ENCODE results near the gene EFHD1.

DNA sequence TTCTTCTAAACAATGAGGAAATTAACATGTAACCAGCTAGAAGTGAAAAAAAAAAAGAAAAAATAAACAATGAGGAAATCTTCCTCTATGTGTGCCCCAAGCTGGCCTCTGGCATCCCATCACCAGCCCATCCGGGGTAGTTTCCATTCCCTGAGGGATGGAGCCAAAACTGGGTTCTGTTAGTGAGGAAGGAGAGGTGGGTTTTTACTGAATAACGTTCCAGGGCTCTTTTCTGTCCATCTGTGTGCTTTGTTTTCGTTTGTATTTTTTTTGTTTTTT, 9.7 kb downstream of the EFHD1 start:
- TF ChIP-seq, protein P1, sequence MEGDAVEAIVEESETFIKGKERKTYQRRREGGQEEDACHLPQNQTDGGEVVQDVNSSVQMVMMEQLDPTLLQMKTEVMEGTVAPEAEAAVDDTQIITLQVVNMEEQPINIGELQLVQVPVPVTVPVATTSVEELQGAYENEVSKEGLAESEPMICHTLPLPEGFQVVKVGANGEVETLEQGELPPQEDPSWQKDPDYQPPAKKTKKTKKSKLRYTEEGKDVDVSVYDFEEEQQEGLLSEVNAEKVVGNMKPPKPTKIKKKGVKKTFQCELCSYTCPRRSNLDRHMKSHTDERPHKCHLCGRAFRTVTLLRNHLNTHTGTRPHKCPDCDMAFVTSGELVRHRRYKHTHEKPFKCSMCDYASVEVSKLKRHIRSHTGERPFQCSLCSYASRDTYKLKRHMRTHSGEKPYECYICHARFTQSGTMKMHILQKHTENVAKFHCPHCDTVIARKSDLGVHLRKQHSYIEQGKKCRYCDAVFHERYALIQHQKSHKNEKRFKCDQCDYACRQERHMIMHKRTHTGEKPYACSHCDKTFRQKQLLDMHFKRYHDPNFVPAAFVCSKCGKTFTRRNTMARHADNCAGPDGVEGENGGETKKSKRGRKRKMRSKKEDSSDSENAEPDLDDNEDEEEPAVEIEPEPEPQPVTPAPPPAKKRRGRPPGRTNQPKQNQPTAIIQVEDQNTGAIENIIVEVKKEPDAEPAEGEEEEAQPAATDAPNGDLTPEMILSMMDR (IDR thresholded peaks at IDR 0.05): no peak
- TF ChIP-seq SIN3A (IDR thresholded peaks at IDR 0.05; ENCODE audit: borderline replicate concordance, insufficient read depth, low read depth, low read length) (no peak), POLR2AphosphoS5 (IDR thresholded peaks at IDR 0.05; ENCODE audit: low read depth, low read length) (no peak)
- TF ChIP-seq, protein P2, sequence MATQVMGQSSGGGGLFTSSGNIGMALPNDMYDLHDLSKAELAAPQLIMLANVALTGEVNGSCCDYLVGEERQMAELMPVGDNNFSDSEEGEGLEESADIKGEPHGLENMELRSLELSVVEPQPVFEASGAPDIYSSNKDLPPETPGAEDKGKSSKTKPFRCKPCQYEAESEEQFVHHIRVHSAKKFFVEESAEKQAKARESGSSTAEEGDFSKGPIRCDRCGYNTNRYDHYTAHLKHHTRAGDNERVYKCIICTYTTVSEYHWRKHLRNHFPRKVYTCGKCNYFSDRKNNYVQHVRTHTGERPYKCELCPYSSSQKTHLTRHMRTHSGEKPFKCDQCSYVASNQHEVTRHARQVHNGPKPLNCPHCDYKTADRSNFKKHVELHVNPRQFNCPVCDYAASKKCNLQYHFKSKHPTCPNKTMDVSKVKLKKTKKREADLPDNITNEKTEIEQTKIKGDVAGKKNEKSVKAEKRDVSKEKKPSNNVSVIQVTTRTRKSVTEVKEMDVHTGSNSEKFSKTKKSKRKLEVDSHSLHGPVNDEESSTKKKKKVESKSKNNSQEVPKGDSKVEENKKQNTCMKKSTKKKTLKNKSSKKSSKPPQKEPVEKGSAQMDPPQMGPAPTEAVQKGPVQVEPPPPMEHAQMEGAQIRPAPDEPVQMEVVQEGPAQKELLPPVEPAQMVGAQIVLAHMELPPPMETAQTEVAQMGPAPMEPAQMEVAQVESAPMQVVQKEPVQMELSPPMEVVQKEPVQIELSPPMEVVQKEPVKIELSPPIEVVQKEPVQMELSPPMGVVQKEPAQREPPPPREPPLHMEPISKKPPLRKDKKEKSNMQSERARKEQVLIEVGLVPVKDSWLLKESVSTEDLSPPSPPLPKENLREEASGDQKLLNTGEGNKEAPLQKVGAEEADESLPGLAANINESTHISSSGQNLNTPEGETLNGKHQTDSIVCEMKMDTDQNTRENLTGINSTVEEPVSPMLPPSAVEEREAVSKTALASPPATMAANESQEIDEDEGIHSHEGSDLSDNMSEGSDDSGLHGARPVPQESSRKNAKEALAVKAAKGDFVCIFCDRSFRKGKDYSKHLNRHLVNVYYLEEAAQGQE (IDR thresholded peaks at IDR 0.05; ENCODE audit: insufficient read depth in 1 of 2, low read depth in 2 of 2, low read length in 1 of 2): no peak

All from Panc1 (cell line).